WTC11 (cell line): ENCODE data around the gene CS.
"Not testable (repeated sequence)": the region's sequence is repeated elsewhere in the genome, so short reads cannot be mapped to it uniquely, and the experiment has no call there.

Experiments used
- ATF1 ChIP-seq: sonication (generic); formaldehyde crosslinking; IDR thresholded peaks from 2 replicates; pipeline ENCODE4 v1.8.1; 2023; ENCODE audit warnings: mild to moderate bottlenecking, moderate library complexity, missing genetic modification reagents
- TF ChIP-seq, protein P1 (sequence below): fragments of 200-600 bp; IDR thresholded peaks from 2 replicates; pipeline ENCODE4 v1.8.0; 2022; ENCODE audit warnings: antibody characterized with exemption
- TF ChIP-seq, protein P2 (sequence below): sonication (generic); formaldehyde crosslinking; IDR thresholded peaks from 2 replicates; pipeline ENCODE4 v1.8.1; 2022; ENCODE audit warnings: missing genetic modification reagents, borderline replicate concordance
- TF ChIP-seq, protein P3 (sequence below): sonication (generic); formaldehyde crosslinking; conservative IDR thresholded peaks from 2 replicates; pipeline ENCODE4 v1.8.1; 2022; ENCODE audit warnings: mild to moderate bottlenecking, missing genetic modification reagents

DNA sequence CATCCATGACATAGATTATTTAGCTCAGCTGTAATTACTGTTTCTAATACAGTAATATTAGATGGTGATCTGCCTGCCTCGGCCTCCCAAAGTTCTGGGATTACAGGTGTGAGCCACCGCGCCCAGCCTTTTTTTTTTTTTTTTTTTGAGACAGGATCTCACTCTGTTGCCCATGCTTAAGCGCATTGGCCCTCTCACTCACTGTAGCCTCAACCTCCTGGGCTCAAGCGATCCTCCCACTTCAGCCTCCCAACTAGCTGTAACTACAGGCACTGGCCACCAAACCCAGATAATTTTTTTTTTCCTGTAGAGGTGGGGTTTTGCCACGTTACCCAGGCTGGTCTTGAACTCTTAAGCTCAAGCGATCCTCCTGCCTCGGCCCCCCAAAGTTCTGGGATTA lies 35.4 kb upstream of the CS start:
- TF ChIP-seq, protein P1, sequence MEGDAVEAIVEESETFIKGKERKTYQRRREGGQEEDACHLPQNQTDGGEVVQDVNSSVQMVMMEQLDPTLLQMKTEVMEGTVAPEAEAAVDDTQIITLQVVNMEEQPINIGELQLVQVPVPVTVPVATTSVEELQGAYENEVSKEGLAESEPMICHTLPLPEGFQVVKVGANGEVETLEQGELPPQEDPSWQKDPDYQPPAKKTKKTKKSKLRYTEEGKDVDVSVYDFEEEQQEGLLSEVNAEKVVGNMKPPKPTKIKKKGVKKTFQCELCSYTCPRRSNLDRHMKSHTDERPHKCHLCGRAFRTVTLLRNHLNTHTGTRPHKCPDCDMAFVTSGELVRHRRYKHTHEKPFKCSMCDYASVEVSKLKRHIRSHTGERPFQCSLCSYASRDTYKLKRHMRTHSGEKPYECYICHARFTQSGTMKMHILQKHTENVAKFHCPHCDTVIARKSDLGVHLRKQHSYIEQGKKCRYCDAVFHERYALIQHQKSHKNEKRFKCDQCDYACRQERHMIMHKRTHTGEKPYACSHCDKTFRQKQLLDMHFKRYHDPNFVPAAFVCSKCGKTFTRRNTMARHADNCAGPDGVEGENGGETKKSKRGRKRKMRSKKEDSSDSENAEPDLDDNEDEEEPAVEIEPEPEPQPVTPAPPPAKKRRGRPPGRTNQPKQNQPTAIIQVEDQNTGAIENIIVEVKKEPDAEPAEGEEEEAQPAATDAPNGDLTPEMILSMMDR: not testable (repeated sequence)
- TF ChIP-seq, protein P2, sequence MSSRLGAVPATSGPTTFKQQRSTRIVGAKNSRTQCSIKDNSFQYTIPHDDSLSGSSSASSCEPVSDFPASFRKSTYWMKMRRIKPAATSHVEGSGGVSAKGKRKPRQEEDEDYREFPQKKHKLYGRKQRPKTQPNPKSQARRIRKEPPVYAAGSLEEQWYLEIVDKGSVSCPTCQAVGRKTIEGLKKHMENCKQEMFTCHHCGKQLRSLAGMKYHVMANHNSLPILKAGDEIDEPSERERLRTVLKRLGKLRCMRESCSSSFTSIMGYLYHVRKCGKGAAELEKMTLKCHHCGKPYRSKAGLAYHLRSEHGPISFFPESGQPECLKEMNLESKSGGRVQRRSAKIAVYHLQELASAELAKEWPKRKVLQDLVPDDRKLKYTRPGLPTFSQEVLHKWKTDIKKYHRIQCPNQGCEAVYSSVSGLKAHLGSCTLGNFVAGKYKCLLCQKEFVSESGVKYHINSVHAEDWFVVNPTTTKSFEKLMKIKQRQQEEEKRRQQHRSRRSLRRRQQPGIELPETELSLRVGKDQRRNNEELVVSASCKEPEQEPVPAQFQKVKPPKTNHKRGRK (CRISPR knock-in tag): not testable (repeated sequence)
- TF ChIP-seq, protein P3, sequence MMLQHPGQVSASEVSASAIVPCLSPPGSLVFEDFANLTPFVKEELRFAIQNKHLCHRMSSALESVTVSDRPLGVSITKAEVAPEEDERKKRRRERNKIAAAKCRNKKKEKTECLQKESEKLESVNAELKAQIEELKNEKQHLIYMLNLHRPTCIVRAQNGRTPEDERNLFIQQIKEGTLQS (CRISPR knock-in tag): not testable (repeated sequence)
- not testable (repeated sequence) for TF ChIP-seq ATF1 (CRISPR knock-in tag)
